Astrocyte (in vitro differentiated cells and primary cell): ENCODE data around the gene TMEM129. TPM values are rescaled to one million over a fixed set of nuclear protein-coding genes. Genes with fewer than 3 reads are reported as not detected.

Source experiments
- DNase-seq: peaks from one replicate; pipeline ENCODE4 v3.0.0-alpha.2; 2010; ENCODE audit warnings: low read depth
- FAIRE-seq: peaks from 2 replicates; lab custom pipeline; 2011; peaks lifted over from hg19 to GRCh38; lab: Jason Lieb, UNC
- H2AFZ ChIP-seq: 2 replicates; pipeline ENCODE4 v1.6.0; 2012; ENCODE audit warnings: low read depth, low read length, inconsistent platforms
- H3K27ac ChIP-seq: 2 replicates; pipeline ENCODE4 v1.5.1; 2011; ENCODE audit warnings: low read depth, low read length, inconsistent platforms
- H3K27me3 ChIP-seq: 2 replicates; pipeline ENCODE4 v1.6.0; 2011; ENCODE audit warnings: low read length, inconsistent platforms; ENCODE audit not compliant: insufficient read depth
- H3K36me3 ChIP-seq: 2 replicates; pipeline ENCODE4 v1.5.1; 2011; ENCODE audit warnings: low read length, inconsistent platforms; ENCODE audit not compliant: insufficient read depth
- H3K4me1 ChIP-seq: 2 replicates; pipeline ENCODE4 v1.5.1; 2011; ENCODE audit warnings: low read length, inconsistent platforms; ENCODE audit not compliant: insufficient read depth
- H3K4me2 ChIP-seq: 2 replicates; pipeline ENCODE4 v1.6.0; 2012; ENCODE audit warnings: low read length, inconsistent platforms
- H3K4me3 ChIP-seq: 2 replicates; pipeline ENCODE4 v1.5.1; 2011; ENCODE audit warnings: low read depth, mild to moderate bottlenecking, low read length, inconsistent platforms; ENCODE audit not compliant: insufficient read depth
- H3K79me2 ChIP-seq: 2 replicates; pipeline ENCODE4 v1.6.0; 2012; ENCODE audit warnings: mild to moderate bottlenecking, low read length, inconsistent platforms; ENCODE audit not compliant: insufficient read depth
- H3K9ac ChIP-seq: 2 replicates; pipeline ENCODE4 v1.6.0; 2012; ENCODE audit warnings: mild to moderate bottlenecking, low read length, inconsistent platforms
- H3K9me3 ChIP-seq: 2 replicates; pipeline ENCODE4 v1.5.1; 2012; ENCODE audit warnings: low read depth, mild to moderate bottlenecking, low read length, inconsistent platforms; ENCODE audit not compliant: insufficient read depth
- H4K20me1 ChIP-seq: 2 replicates; pipeline ENCODE4 v1.6.0; 2012; ENCODE audit warnings: low read length, inconsistent platforms; ENCODE audit not compliant: insufficient read depth
- H3K27ac Mint-ChIP-seq: one replicate; pipeline ENCODE4 v1.8.0; 2021; ENCODE audit warnings: mild to moderate bottlenecking, mixed read lengths; ENCODE audit not compliant: unreplicated experiment
- H3K27me3 Mint-ChIP-seq: one replicate; pipeline ENCODE4 v1.8.0; 2021; ENCODE audit warnings: low read depth, mixed read lengths; ENCODE audit not compliant: unreplicated experiment
- H3K36me3 Mint-ChIP-seq: one replicate; pipeline ENCODE4 v1.8.0; 2021; ENCODE audit warnings: low read depth, mixed read lengths; ENCODE audit not compliant: unreplicated experiment
- H3K4me1 Mint-ChIP-seq: one replicate; pipeline ENCODE4 v1.8.0; 2021; ENCODE audit warnings: low read depth, mixed read lengths; ENCODE audit not compliant: unreplicated experiment
- H3K4me3 Mint-ChIP-seq: one replicate; pipeline ENCODE4 v1.8.0; 2021; ENCODE audit warnings: mild to moderate bottlenecking, moderate library complexity, mixed read lengths; ENCODE audit not compliant: unreplicated experiment
- H3K9me3 Mint-ChIP-seq: one replicate; pipeline ENCODE4 v1.8.0; 2021; ENCODE audit warnings: mild to moderate bottlenecking, mixed read lengths; ENCODE audit not compliant: unreplicated experiment
- EZH2 ChIP-seq: IDR thresholded peaks from 2 replicates; pipeline ENCODE4 v1.6.1; 2012; ENCODE audit warnings: mild to moderate bottlenecking, low read length, inconsistent platforms; ENCODE audit not compliant: insufficient read depth
- total RNA-seq: library from RNA; stranded (reverse); gene quantifications from 2 replicates; pipeline ENCODE4 v1.2.1, GENCODE V29; 2021
- TF ChIP-seq, protein P1 (sequence below): IDR thresholded peaks from 2 replicates; pipeline ENCODE4 v1.5.1; 2011; ENCODE audit warnings: low read depth, mild to moderate bottlenecking, inconsistent platforms, low read length, moderate library complexity; ENCODE audit not compliant: insufficient read depth

The TMEM129 gene
- total RNA-seq, 1 donor from 2014 or later: 26.8 TPM

DNA sequence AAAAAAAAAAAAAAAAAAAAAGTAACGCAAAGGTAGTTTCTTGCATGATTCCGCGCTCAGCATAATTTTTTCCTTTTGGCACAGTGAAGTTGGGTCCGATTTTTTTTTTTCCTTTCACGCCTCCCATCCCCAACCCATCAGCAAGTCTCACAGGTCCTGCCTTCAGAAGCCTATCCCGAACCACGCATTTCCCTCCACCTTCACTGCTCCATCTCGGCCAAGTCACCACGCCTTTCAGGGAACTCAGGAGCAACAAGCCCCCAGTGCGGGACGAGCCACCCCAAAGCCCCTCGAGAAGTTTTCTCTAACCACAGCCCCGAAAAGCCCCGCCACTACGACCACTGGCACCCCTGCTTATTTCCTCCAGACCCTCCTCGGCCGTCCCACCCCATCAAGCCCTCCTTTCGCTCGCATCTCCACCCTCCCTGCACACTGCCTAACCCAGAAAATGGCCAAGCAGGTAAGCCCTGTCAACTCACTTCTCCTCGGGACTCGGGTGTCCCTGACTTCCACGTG is 10.0 kb downstream of the TMEM129 start:
- Mint-ChIP-seq H3K36me3 (peaks cover 12% of the 10 kb centered on the region), H3K9me3 (no peaks in the 10 kb centered on the region), H3K27me3 (no peaks in the 10 kb centered on the region), H3K4me1 (peaks cover 17% of the 10 kb centered on the region), H3K4me3 (peak overlapping the region; percentile 96), H3K27ac (peak overlapping the region; percentile 93)
- Histone ChIP-seq H3K9ac (peak overlapping the region; percentile 90), H3K27me3 (no peaks in the 10 kb centered on the region), H3K36me3 (peaks cover 6% of the 10 kb centered on the region), H3K9me3 (no peaks in the 10 kb centered on the region), H3K79me2 (peaks cover 58% of the 10 kb centered on the region), H3K4me1 (peaks cover 6% of the 10 kb centered on the region), H3K4me3 (peak overlapping the region; percentile 85), H3K4me2 (peak overlapping the region; percentile 97), H3K27ac (peak overlapping the region; percentile 95), H2AFZ (peak overlapping the region; percentile 38), H4K20me1 (peaks cover 43% of the 10 kb centered on the region)
- TF ChIP-seq, protein P1, sequence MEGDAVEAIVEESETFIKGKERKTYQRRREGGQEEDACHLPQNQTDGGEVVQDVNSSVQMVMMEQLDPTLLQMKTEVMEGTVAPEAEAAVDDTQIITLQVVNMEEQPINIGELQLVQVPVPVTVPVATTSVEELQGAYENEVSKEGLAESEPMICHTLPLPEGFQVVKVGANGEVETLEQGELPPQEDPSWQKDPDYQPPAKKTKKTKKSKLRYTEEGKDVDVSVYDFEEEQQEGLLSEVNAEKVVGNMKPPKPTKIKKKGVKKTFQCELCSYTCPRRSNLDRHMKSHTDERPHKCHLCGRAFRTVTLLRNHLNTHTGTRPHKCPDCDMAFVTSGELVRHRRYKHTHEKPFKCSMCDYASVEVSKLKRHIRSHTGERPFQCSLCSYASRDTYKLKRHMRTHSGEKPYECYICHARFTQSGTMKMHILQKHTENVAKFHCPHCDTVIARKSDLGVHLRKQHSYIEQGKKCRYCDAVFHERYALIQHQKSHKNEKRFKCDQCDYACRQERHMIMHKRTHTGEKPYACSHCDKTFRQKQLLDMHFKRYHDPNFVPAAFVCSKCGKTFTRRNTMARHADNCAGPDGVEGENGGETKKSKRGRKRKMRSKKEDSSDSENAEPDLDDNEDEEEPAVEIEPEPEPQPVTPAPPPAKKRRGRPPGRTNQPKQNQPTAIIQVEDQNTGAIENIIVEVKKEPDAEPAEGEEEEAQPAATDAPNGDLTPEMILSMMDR: no peak
- TF ChIP-seq EZH2: no peak
- no peak for FAIRE-seq
- DNase-seq: no peak

DNA sequence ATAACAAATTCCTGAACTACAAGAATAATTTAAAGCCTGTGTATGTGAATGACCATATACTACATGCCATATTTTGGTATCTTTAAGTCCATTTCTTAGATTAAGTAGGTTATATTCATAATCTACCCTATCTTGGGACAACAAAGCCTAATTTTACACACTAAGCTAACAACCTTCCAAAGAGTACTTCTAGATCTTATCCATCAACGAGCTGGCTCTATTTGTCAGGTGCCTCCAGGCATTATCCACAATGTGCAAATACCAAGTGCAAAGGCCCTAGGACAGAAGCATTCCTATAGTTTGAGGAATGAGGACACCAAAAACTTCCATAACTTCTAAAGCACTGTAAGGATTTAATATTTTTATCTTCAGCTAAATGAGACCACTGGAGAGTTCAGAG is 12.5 kb downstream of the TMEM129 start:
- Mint-ChIP-seq H3K36me3 (peaks cover 21% of the 10 kb centered on the region), H3K9me3 (no peaks in the 10 kb centered on the region), H3K4me1 (peaks cover 17% of the 10 kb centered on the region), H3K27me3 (no peaks in the 10 kb centered on the region), H3K4me3 (peak overlapping the region; percentile 29), H3K27ac (no peak overlapping the region)
- Histone ChIP-seq H3K27ac (no peak overlapping the region), H3K4me1 (peaks cover 6% of the 10 kb centered on the region), H3K79me2 (peaks cover 82% of the 10 kb centered on the region), H3K9ac (no peak overlapping the region), H3K36me3 (peaks cover 6% of the 10 kb centered on the region), H3K27me3 (no peaks in the 10 kb centered on the region), H4K20me1 (peaks cover 64% of the 10 kb centered on the region), H3K9me3 (no peaks in the 10 kb centered on the region), H3K4me2 (no peak overlapping the region), H3K4me3 (no peak overlapping the region), H2AFZ (no peak overlapping the region)
- FAIRE-seq: no peak
- TF ChIP-seq, protein P1: no peak
- no peak for TF ChIP-seq EZH2
- DNase-seq: no peak

DNA sequence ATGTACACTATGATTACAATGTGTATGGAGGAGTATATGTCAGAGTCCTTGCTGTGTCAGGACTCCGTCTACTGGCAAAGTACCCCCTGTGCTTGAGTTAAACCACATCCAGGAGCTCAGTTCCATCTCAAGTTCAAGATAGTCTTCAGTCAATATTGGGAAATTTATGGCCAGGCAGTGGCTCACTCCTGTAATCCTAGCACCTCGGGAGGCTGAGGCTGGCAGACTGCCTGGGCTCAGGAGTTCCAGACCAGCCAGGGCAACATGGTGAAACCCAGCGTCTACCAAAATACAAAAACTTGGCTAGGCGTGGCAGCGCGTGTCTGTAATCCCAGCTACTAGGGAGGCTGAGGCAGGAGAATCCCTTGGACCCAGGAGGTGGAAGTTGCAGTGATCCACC is 14.8 kb downstream of the TMEM129 start:
- H3K4me3 ChIP-seq: no peak overlapping the region
- H3K4me3 Mint-ChIP-seq: no peak overlapping the region
- no peaks in the 10 kb centered on the region for H3K27me3 Mint-ChIP-seq
- no peaks in the 10 kb centered on the region for H3K9me3 ChIP-seq
- H3K27ac ChIP-seq: no peak overlapping the region
- H2AFZ ChIP-seq: no peak overlapping the region
- H4K20me1 ChIP-seq: peaks cover 80% of the 10 kb centered on the region
- no peak overlapping the region for H3K4me2 ChIP-seq
- no peak overlapping the region for H3K9ac ChIP-seq
- H3K27me3 ChIP-seq: no peaks in the 10 kb centered on the region
- no peak for TF ChIP-seq EZH2
- TF ChIP-seq, protein P1: no peak
- DNase-seq: no peak
- peaks cover 24% of the 10 kb centered on the region for H3K36me3 Mint-ChIP-seq
- no peaks in the 10 kb centered on the region for H3K9me3 Mint-ChIP-seq
- no peaks in the 10 kb centered on the region for H3K4me1 ChIP-seq
- no peak for FAIRE-seq
- no peak overlapping the region for H3K27ac Mint-ChIP-seq
- peaks cover 12% of the 10 kb centered on the region for H3K36me3 ChIP-seq
- H3K79me2 ChIP-seq: peaks cover 91% of the 10 kb centered on the region
- peaks cover 21% of the 10 kb centered on the region for H3K4me1 Mint-ChIP-seq
